ENCODE data around the gene NOTUM. TPM values are rescaled to one million over a fixed set of nuclear protein-coding genes. Genes with fewer than 3 reads are reported as not detected.

NOTUM gene
- total and polyA plus RNA-seq, 9 of the 15 experiments (the other 6 are each of a cell fraction or from before 2014, with no cell fraction given): 0.03 to 14.0 (median 4.1) TPM

- TF ChIP-seq PCBP1 (IDR thresholded peaks at IDR 0.05; ENCODE audit: low read depth, low read length, poor library complexity, severe bottlenecking) (peak; percentile 54), ZFPM2 (CRISPR knock-in tag; IDR thresholded peaks at IDR 0.05) (no peak), SPI1 (IDR thresholded peaks at IDR 0.05; ENCODE audit: borderline replicate concordance, low read depth, low read length) (no peak), ELK1 (CRISPR knock-in tag; IDR thresholded peaks at IDR 0.05) (no peak), SMC3 (conservative IDR thresholded peaks at IDR 0.05; ENCODE audit: insufficient read depth, low read depth, low read length) (no peak), SMAD4 (CRISPR knock-in tag; conservative IDR thresholded peaks at IDR 0.05) (peak; percentile 66), TAF7 (tag; IDR thresholded peaks at IDR 0.05) (no peak), TRIM25 (IDR thresholded peaks at IDR 0.05; ENCODE audit: borderline replicate concordance) (no peak), SNRNP70 (optimal IDR thresholded peaks at IDR 0.05; ENCODE audit: low read depth, low read length) (no peak), CBFA2T3 (IDR thresholded peaks at IDR 0.05) (no peak), HLTF (IDR thresholded peaks at IDR 0.05) (no peak), ZNF79 (CRISPR knock-in tag; IDR thresholded peaks at IDR 0.05; ENCODE audit: low read depth) (no peak), SMARCE1 (IDR thresholded peaks at IDR 0.05) (no peak), XRCC5 (IDR thresholded peaks at IDR 0.05; ENCODE audit: low read depth, low read length) (no peak), YY1 (IDR thresholded peaks at IDR 0.05; ENCODE audit: borderline replicate concordance in 1 of 3, control insufficient read depth in 1 of 3, extremely low read depth in 1 of 3, insufficient read depth in 3 of 3, insufficient read length in 1 of 3, insufficient replicate concordance in 2 of 3, low read depth in 1 of 3, low read length in 2 of 3) (peak in 1 of 3 experiments; percentile 39), C11orf30 (IDR thresholded peaks at IDR 0.05; ENCODE audit: low read depth) (no peak), ZBED1 (IDR thresholded peaks at IDR 0.05) (peak; percentile 38; the same call in 1 of the 2 replicates), FIP1L1 (IDR thresholded peaks at IDR 0.05; ENCODE audit: low read depth, low read length, poor library complexity, severe bottlenecking) (peak; percentile 47), ESRRB (CRISPR knock-in tag; IDR thresholded peaks at IDR 0.05; ENCODE audit: borderline replicate concordance) (no peak), ELK3 (CRISPR knock-in tag; IDR thresholded peaks at IDR 0.05) (no peak), ZNF436 (CRISPR knock-in tag; IDR thresholded peaks at IDR 0.05) (no peak)
These were observed 38.3 kb downstream of the NOTUM start (continued) for GRCh38 chr17:81922566-81923301.
